ENCODE results near the gene CPLX3. TPM values are rescaled to one million over a fixed set of nuclear protein-coding genes. Genes with fewer than 3 reads are reported as not detected.

CPLX3 gene
- total and polyA plus RNA-seq, 2 of the 8 experiments (the other 6 are each of a cell fraction or from before 2014, with no cell fraction given): 0.17 TPM; not detected in 1

- H4K8ac ChIP-seq (ENCODE audit: extremely low read depth, insufficient read depth, low read length): no peak overlapping the region
- H3K27me3 ChIP-seq (replicated peaks in 1 of 4; ENCODE audit: control insufficient read depth in 3 of 4, extremely low read depth in 1 of 4, insufficient read depth in 3 of 4, low read length in 3 of 4): peaks cover 2 to 30% (median 20%) of the 10 kb centered on the region in 4 experiments
- FAIRE-seq: no peak
- no peak overlapping the region for H3K4me3 ChIP-seq (ENCODE audit: extremely low read depth in 1 of 4, insufficient read depth in 2 of 4, low read depth in 3 of 4, low read length in 4 of 4)
- ChIA-PET CTCF (ENCODE audit: partially characterized antibody) (interaction anchor here (0.8 to 15.7 kb wide), 12 partner anchors 8 to 114 kb away, joined by 3 to 135 read pairs (median 6); partner anchors contain the start of gene LMAN1L), POLR2A (ENCODE audit: partially characterized antibody) (interaction anchor here (1.2 to 1.8 kb wide), 4 partner anchors 10 to 25 kb away, joined by 3 to 7 read pairs (median 4); partner anchors contain the start of gene ULK3)
- no peak overlapping the region for H2AFZ ChIP-seq (ENCODE audit: low read length)
- H3K36me3 ChIP-seq (ENCODE audit: control insufficient read depth in 2 of 4, insufficient read depth in 4 of 4, low read length in 3 of 4): no peaks in the 10 kb centered on the region
- peaks cover 0 to 16% (median 6%) of the 10 kb centered on the region in 4 experiments; a peak in 6 of 7 replicates for H3K4me1 ChIP-seq (replicated peaks in 1 of 4; ENCODE audit: control insufficient read depth in 3 of 4, insufficient read depth in 4 of 4, low read length in 3 of 4)
- no peak overlapping the region for H2BK5ac ChIP-seq (ENCODE audit: low read depth, low read length)
- H3K27ac ChIP-seq (ENCODE audit: low read depth, low read length): no peak overlapping the region
- H3K23ac ChIP-seq (ENCODE audit: insufficient read length): no peak overlapping the region
- H3K23me2 ChIP-seq (ENCODE audit: low read depth, low read length): 0 out of 2 replicates have a peak, but pooled peaks cover 4% of the 10 kb centered on the region
- no peak overlapping the region for H2BK15ac ChIP-seq (ENCODE audit: low read length)
- no peak overlapping the region for H2BK120ac ChIP-seq (replicated peaks; ENCODE audit: low read depth, low read length)
- H3K56ac ChIP-seq (replicated peaks; ENCODE audit: insufficient read length, low read depth, low read length): no peak overlapping the region
- no peaks in the 10 kb centered on the region for H4K20me1 ChIP-seq (replicated peaks in 1 of 2; ENCODE audit: control insufficient read depth in 1 of 2, insufficient read depth in 2 of 2, low read length in 2 of 2)
- DNase-seq (ENCODE audit: low read depth in 1 of 2, low spot score in 2 of 2): no peak
- H3K79me1 ChIP-seq (ENCODE audit: low read depth, low read length): no peaks in the 10 kb centered on the region
- H2AK5ac ChIP-seq (ENCODE audit: low read depth, low read length): no peak overlapping the region
- H4K91ac ChIP-seq (replicated peaks; ENCODE audit: insufficient read length, low read length): no peak overlapping the region
- H4K5ac ChIP-seq (ENCODE audit: insufficient read length, low read depth, low read length): no peak overlapping the region
- H3K9ac ChIP-seq (replicated peaks in 1 of 4; ENCODE audit: extremely low read depth in 1 of 4, low read depth in 3 of 4, low read length in 3 of 4): no peak overlapping the region
- no peak overlapping the region for H2BK12ac ChIP-seq (ENCODE audit: low read depth, low read length)
- no peak for TF ChIP-seq MAFK (IDR thresholded peaks at IDR 0.05; ENCODE audit: low read depth, low read length)
- no peak for TF ChIP-seq JUN (IDR thresholded peaks at IDR 0.05; ENCODE audit: low read depth, low read length)
- no peak for TF ChIP-seq HDAC6 (IDR thresholded peaks at IDR 0.05; ENCODE audit: low read depth, low read length)
- TF ChIP-seq GABPA (IDR thresholded peaks at IDR 0.05; ENCODE audit: borderline replicate concordance, insufficient read depth, low read length): no peak
- no peak for TF ChIP-seq KDM5A (IDR thresholded peaks at IDR 0.05; ENCODE audit: low read length)
- no peak for TF ChIP-seq EP300 (IDR thresholded peaks at IDR 0.05; ENCODE audit: borderline replicate concordance in 1 of 2, low read depth in 2 of 2, low read length in 2 of 2)
- H2BK20ac ChIP-seq (ENCODE audit: low read length): no peak overlapping the region
- no peaks in the 10 kb centered on the region for H3K79me2 ChIP-seq (ENCODE audit: control insufficient read depth in 1 of 2, insufficient read depth in 2 of 2, low read length in 2 of 2)
- no peak overlapping the region for H3K4me2 ChIP-seq (ENCODE audit: insufficient read depth in 1 of 2, low read depth in 2 of 2, low read length in 2 of 2)
- 80% methylated on average over 6 of the region's 7 CpGs; no CpG with 5 or more reads in 1 of the 2 experiments for WGBS, 2 experiments (ENCODE audit: extremely low coverage in 1 of 2, insufficient coverage in 1 of 2, insufficient read length in 1 of 2, insufficient replicate concordance in 2 of 2, low coverage in 1 of 2, low lambda C conversion rate in 2 of 2, missing lambda C conversion rate in 1 of 2)
- H3K14ac ChIP-seq (ENCODE audit: insufficient read length): no peak overlapping the region
- no peak overlapping the region for H3K4ac ChIP-seq (replicated peaks; ENCODE audit: insufficient read length, low read depth, low read length)
- H3K18ac ChIP-seq (ENCODE audit: extremely low read depth, low read length): no peak overlapping the region
- H3K9me3 ChIP-seq (ENCODE audit: insufficient read depth in 2 of 2, low read depth in 1 of 2, low read length in 1 of 2): no peaks in the 10 kb centered on the region
Observed at GRCh38 chr15:74821790-74822158, 4.7 kb upstream of the CPLX3 start.

All from H1 (cell line).